ENCODE results near the gene TBC1D22A. TPM values are rescaled to one million over a fixed set of nuclear protein-coding genes. Genes with fewer than 3 reads are reported as not detected.

The TBC1D22A gene
- total and polyA plus RNA-seq, 10 of the 15 experiments (the other 5 are each of a cell fraction or from before 2014, with no cell fraction given) = 0.63 to 44.7 (median 27.4) TPM

- DNase-seq (ENCODE audit: low read depth, low spot score) (no peak), ATAC-seq (no peak), FAIRE-seq (no peak)
- no peaks in the 10 kb centered on the region; the same call in 2 of the 3 replicates for H3K9me3 ChIP-seq (replicated peaks; ENCODE audit: control insufficient read depth, insufficient read depth, low read length)
- H3K36me3 ChIP-seq (ENCODE audit: control insufficient read depth in 2 of 2, insufficient read depth in 2 of 2, low read length in 1 of 2) = peaks cover 16 to 20% of the 10 kb centered on the region in 2 experiments; a peak in 3 of 4 replicates
- no peaks in the 10 kb centered on the region for H3K27me3 ChIP-seq (replicated peaks in 1 of 2; ENCODE audit: control insufficient read depth in 2 of 2, insufficient read depth in 2 of 2, low read length in 1 of 2)
- ChIA-PET RAD21 (ENCODE audit: unreplicated experiment) (no interaction called here), POLR2A (no interaction called here), SMC1A (ENCODE audit: uncharacterized antibody, unreplicated experiment) (no interaction called here), CTCF (interaction anchor here (1.2 kb wide), 1 partner anchor 58 kb away, joined by 3 read pairs; no protein-coding TSS in a partner anchor)
- no peak overlapping the region for H3K4me2 ChIP-seq (ENCODE audit: control insufficient read depth, insufficient read depth)
- H3K27ac ChIP-seq (ENCODE audit: control insufficient read depth, insufficient read depth) = no peak overlapping the region
- TF ChIP-seq ZNF687 (IDR thresholded peaks at IDR 0.05) = no peak
- TF ChIP-seq WRNIP1 (IDR thresholded peaks at IDR 0.05; ENCODE audit: borderline replicate concordance, low read depth, low read length) = no peak
- no peak for TF ChIP-seq STAT1 (conservative IDR thresholded peaks at IDR 0.05)
- TF ChIP-seq, protein P1, sequence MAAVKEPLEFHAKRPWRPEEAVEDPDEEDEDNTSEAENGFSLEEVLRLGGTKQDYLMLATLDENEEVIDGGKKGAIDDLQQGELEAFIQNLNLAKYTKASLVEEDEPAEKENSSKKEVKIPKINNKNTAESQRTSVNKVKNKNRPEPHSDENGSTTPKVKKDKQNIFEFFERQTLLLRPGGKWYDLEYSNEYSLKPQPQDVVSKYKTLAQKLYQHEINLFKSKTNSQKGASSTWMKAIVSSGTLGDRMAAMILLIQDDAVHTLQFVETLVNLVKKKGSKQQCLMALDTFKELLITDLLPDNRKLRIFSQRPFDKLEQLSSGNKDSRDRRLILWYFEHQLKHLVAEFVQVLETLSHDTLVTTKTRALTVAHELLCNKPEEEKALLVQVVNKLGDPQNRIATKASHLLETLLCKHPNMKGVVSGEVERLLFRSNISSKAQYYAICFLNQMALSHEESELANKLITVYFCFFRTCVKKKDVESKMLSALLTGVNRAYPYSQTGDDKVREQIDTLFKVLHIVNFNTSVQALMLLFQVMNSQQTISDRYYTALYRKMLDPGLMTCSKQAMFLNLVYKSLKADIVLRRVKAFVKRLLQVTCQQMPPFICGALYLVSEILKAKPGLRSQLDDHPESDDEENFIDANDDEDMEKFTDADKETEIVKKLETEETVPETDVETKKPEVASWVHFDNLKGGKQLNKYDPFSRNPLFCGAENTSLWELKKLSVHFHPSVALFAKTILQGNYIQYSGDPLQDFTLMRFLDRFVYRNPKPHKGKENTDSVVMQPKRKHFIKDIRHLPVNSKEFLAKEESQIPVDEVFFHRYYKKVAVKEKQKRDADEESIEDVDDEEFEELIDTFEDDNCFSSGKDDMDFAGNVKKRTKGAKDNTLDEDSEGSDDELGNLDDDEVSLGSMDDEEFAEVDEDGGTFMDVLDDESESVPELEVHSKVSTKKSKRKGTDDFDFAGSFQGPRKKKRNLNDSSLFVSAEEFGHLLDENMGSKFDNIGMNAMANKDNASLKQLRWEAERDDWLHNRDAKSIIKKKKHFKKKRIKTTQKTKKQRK (IDR thresholded peaks at IDR 0.05; ENCODE audit: low read depth, low read length) = no peak
- TF ChIP-seq TCF12 (IDR thresholded peaks at IDR 0.05; ENCODE audit: low read depth, low read length) = no peak
- no peak for TF ChIP-seq HDAC6 (IDR thresholded peaks at IDR 0.05; ENCODE audit: unreplicated experiment)
- TF ChIP-seq SMC3 (IDR thresholded peaks at IDR 0.05; ENCODE audit: borderline replicate concordance, low read length) = no peak
- BruUV-seq (replicated peaks) = no TSS peak
- no peak overlapping the region for H3K9ac ChIP-seq (ENCODE audit: control insufficient read depth, insufficient read depth, low read length)
- 0 out of 2 replicates have a peak, but pooled peaks cover 5% of the 10 kb centered on the region for H4K20me1 ChIP-seq (ENCODE audit: control insufficient read depth, insufficient read depth)
- no peaks in the 10 kb centered on the region for H3K4me1 ChIP-seq (ENCODE audit: control insufficient read depth, insufficient read depth, low read length)
- no peak overlapping the region for H2AFZ ChIP-seq (ENCODE audit: control insufficient read depth, low read depth, low read length)
- WGBS (ENCODE audit: insufficient coverage, insufficient replicate concordance, low lambda C conversion rate, missing lambda C conversion rate) = 93% methylated on average over 9 of the region's 9 CpGs
- intact Hi-C loops (cut with micrococcal nuclease; ENCODE audit: unreplicated experiment) (no loop called here), in situ Hi-C loops (cut with MboI) (no loop called here)
- H3K79me2 ChIP-seq (ENCODE audit: control insufficient read depth, insufficient read depth, low read length) = peaks cover 4% of the 10 kb centered on the region
- H3K4me3 ChIP-seq = no peak overlapping the region
Measured at GRCh38 chr22:46813816-46814597, 51.6 kb downstream of the TBC1D22A start.

All from GM12878 (cell line).